ENCODE results near the gene RGS9BP.

GRCh38 chr19:32652894-32653598, 22.6 kb upstream of the RGS9BP start:
- TF ChIP-seq CTCF (conservative IDR thresholded peaks at IDR 0.05 in 1 of 2, IDR thresholded peaks at IDR 0.05 in 1 of 2; ENCODE audit: low read depth in 1 of 2, low read length in 2 of 2) = no peak
- TF ChIP-seq EZH2 (IDR thresholded peaks at IDR 0.05; ENCODE audit: low read length, missing control alignments) = no peak

All from fibroblast of lung (primary cell).